Activated naive CD8-positive, alpha-beta T cell treated with anti-CD3 and anti-CD28 coated beads, Interleukin-2, amount 50 U/mL, for 24 hours (primary cell): Measurements from ENCODE around the gene EPHA7.
A peak's percentile ranks its signal among the peaks of the same experiment; 100 is the strongest.

ENCODE experiments used
- ATAC-seq: fragments of 150-1000 bp; cut with Tn5 transposase; one replicate; pipeline ENCODE4 v1.10.0; 2021
- DNase-seq: peaks from one replicate; pipeline ENCODE4 v3.0.0; 2021
- H3K27ac Mint-ChIP-seq: one replicate; pipeline ENCODE4 v1.8.0; 2021; ENCODE audit warnings: mild to moderate bottlenecking, mixed read lengths
- H3K27me3 Mint-ChIP-seq: one replicate; pipeline ENCODE4 v1.8.0; 2021; ENCODE audit warnings: mixed read lengths
- H3K36me3 Mint-ChIP-seq: one replicate; pipeline ENCODE4 v1.8.0; 2021; ENCODE audit warnings: low read depth, mixed read lengths
- H3K4me1 Mint-ChIP-seq: one replicate; pipeline ENCODE4 v1.8.0; 2021; ENCODE audit warnings: mixed read lengths
- H3K4me3 Mint-ChIP-seq: one replicate; pipeline ENCODE4 v1.8.0; 2021; ENCODE audit warnings: mild to moderate bottlenecking, moderate library complexity, mixed read lengths
- H3K9me3 Mint-ChIP-seq: one replicate; pipeline ENCODE4 v1.8.0; 2021; ENCODE audit warnings: mixed read lengths

Gene EPHA7

GRCh38 chr6:93416571-93417420, 2.6 kb downstream of the EPHA7 start:
- no peak overlapping the region for H3K27ac Mint-ChIP-seq
- peaks cover 60% of the 10 kb centered on the region for H3K27me3 Mint-ChIP-seq

GRCh38 chr6:93413190-93413589, 6.2 kb downstream of the EPHA7 start:
- Mint-ChIP-seq H3K9me3 (no peaks in the 10 kb centered on the region), H3K4me1 (peaks cover 14% of the 10 kb centered on the region), H3K4me3 (no peak overlapping the region), H3K27me3 (peaks cover 32% of the 10 kb centered on the region), H3K27ac (no peak overlapping the region), H3K36me3 (no peaks in the 10 kb centered on the region)
- DNase-seq (no peak), ATAC-seq (no peak)

More at GRCh38 chr6:93416571-93417420, 2.6 kb downstream of the EPHA7 start:
- no peaks in the 10 kb centered on the region for H3K9me3 Mint-ChIP-seq
- H3K4me3 Mint-ChIP-seq = no peak overlapping the region
- H3K4me1 Mint-ChIP-seq = peaks cover 23% of the 10 kb centered on the region
- ATAC-seq (peak; percentile 20), DNase-seq (no peak)
- H3K36me3 Mint-ChIP-seq = no peaks in the 10 kb centered on the region

- no peak overlapping the region for H3K27ac Mint-ChIP-seq
- ATAC-seq = no peak
- no peak for DNase-seq
- no peaks in the 10 kb centered on the region for H3K9me3 Mint-ChIP-seq
- no peaks in the 10 kb centered on the region for H3K36me3 Mint-ChIP-seq
- peaks cover 9% of the 10 kb centered on the region for H3K4me1 Mint-ChIP-seq
- peaks cover 25% of the 10 kb centered on the region for H3K27me3 Mint-ChIP-seq
- H3K4me3 Mint-ChIP-seq = no peak overlapping the region
These were observed 6.9 kb downstream of the EPHA7 start for GRCh38 chr6:93412452-93412851.

- DNase-seq (no peak), ATAC-seq (no peak)
- Mint-ChIP-seq H3K27me3 (no peaks in the 10 kb centered on the region), H3K4me1 (no peaks in the 10 kb centered on the region), H3K36me3 (no peaks in the 10 kb centered on the region), H3K4me3 (no peak overlapping the region), H3K9me3 (no peaks in the 10 kb centered on the region), H3K27ac (no peak overlapping the region)
These were observed 12.2 kb downstream of the EPHA7 start for GRCh38 chr6:93407186-93407585.

GRCh38 chr6:93403390-93403789, 16.0 kb downstream of the EPHA7 start:
- Mint-ChIP-seq H3K36me3 (no peaks in the 10 kb centered on the region), H3K27me3 (no peaks in the 10 kb centered on the region), H3K4me1 (no peaks in the 10 kb centered on the region), H3K27ac (no peak overlapping the region), H3K9me3 (no peaks in the 10 kb centered on the region), H3K4me3 (no peak overlapping the region)
- ATAC-seq = no peak
- DNase-seq = no peak

- no peaks in the 10 kb centered on the region for H3K4me1 Mint-ChIP-seq
- ATAC-seq = no peak
- no peak overlapping the region for H3K4me3 Mint-ChIP-seq
- H3K9me3 Mint-ChIP-seq = no peaks in the 10 kb centered on the region
- no peak overlapping the region for H3K27ac Mint-ChIP-seq
- no peaks in the 10 kb centered on the region for H3K36me3 Mint-ChIP-seq
- no peak for DNase-seq
- H3K27me3 Mint-ChIP-seq = no peaks in the 10 kb centered on the region
These were observed 20.6 kb downstream of the EPHA7 start for GRCh38 chr6:93398723-93399122.

- H3K27me3 Mint-ChIP-seq = no peaks in the 10 kb centered on the region
- H3K4me1 Mint-ChIP-seq = no peaks in the 10 kb centered on the region
- H3K4me3 Mint-ChIP-seq = no peak overlapping the region
- DNase-seq (no peak), ATAC-seq (no peak)
- no peak overlapping the region for H3K27ac Mint-ChIP-seq
- H3K36me3 Mint-ChIP-seq = no peaks in the 10 kb centered on the region
- H3K9me3 Mint-ChIP-seq = no peaks in the 10 kb centered on the region
These were observed 24.9 kb downstream of the EPHA7 start for GRCh38 chr6:93394471-93394870.

GRCh38 chr6:93393554-93394074, 25.7 kb downstream of the EPHA7 start:
- Mint-ChIP-seq H3K4me1 (no peaks in the 10 kb centered on the region), H3K4me3 (no peak overlapping the region), H3K27ac (no peak overlapping the region), H3K27me3 (no peaks in the 10 kb centered on the region), H3K9me3 (no peaks in the 10 kb centered on the region), H3K36me3 (no peaks in the 10 kb centered on the region)
- ATAC-seq = no peak
- DNase-seq = no peak

GRCh38 chr6:93392797-93393196, 26.6 kb downstream of the EPHA7 start:
- Mint-ChIP-seq H3K9me3 (peaks cover under 1% of the 10 kb centered on the region), H3K27ac (no peak overlapping the region), H3K4me1 (no peaks in the 10 kb centered on the region), H3K4me3 (no peak overlapping the region), H3K27me3 (no peaks in the 10 kb centered on the region), H3K36me3 (no peaks in the 10 kb centered on the region)
- no peak for ATAC-seq
- no peak for DNase-seq

- H3K9me3 Mint-ChIP-seq = peaks cover 9% of the 10 kb centered on the region
- ATAC-seq (no peak), DNase-seq (no peak)
- no peaks in the 10 kb centered on the region for H3K36me3 Mint-ChIP-seq
- no peaks in the 10 kb centered on the region for H3K4me1 Mint-ChIP-seq
- no peaks in the 10 kb centered on the region for H3K27me3 Mint-ChIP-seq
- no peak overlapping the region for H3K4me3 Mint-ChIP-seq
- H3K27ac Mint-ChIP-seq = no peak overlapping the region
These were observed 27.4 kb downstream of the EPHA7 start for GRCh38 chr6:93391965-93392364.

- Mint-ChIP-seq H3K4me1 (no peaks in the 10 kb centered on the region), H3K9me3 (peaks cover 13% of the 10 kb centered on the region), H3K36me3 (no peaks in the 10 kb centered on the region), H3K4me3 (no peak overlapping the region), H3K27me3 (no peaks in the 10 kb centered on the region), H3K27ac (no peak overlapping the region)
- no peak for DNase-seq
- ATAC-seq = no peak
These were observed 30.2 kb downstream of the EPHA7 start for GRCh38 chr6:93389192-93389591.

- H3K9me3 Mint-ChIP-seq = peaks cover 15% of the 10 kb centered on the region
- no peak overlapping the region for H3K27ac Mint-ChIP-seq
- H3K36me3 Mint-ChIP-seq = no peaks in the 10 kb centered on the region
- DNase-seq (no peak), ATAC-seq (no peak)
- no peak overlapping the region for H3K4me3 Mint-ChIP-seq
- no peaks in the 10 kb centered on the region for H3K27me3 Mint-ChIP-seq
- no peaks in the 10 kb centered on the region for H3K4me1 Mint-ChIP-seq
These were observed 31.3 kb downstream of the EPHA7 start for GRCh38 chr6:93388070-93388469.

- H3K36me3 Mint-ChIP-seq = no peaks in the 10 kb centered on the region
- no peak overlapping the region for H3K27ac Mint-ChIP-seq
- no peak for DNase-seq
- H3K9me3 Mint-ChIP-seq = no peaks in the 10 kb centered on the region
- no peaks in the 10 kb centered on the region for H3K27me3 Mint-ChIP-seq
- no peaks in the 10 kb centered on the region for H3K4me1 Mint-ChIP-seq
- H3K4me3 Mint-ChIP-seq = no peak overlapping the region
- no peak for ATAC-seq
These were observed 43.3 kb downstream of the EPHA7 start for GRCh38 chr6:93376026-93376540.

- no peaks in the 10 kb centered on the region for H3K36me3 Mint-ChIP-seq
- ATAC-seq = no peak
- H3K9me3 Mint-ChIP-seq = no peaks in the 10 kb centered on the region
- DNase-seq = no peak
- no peaks in the 10 kb centered on the region for H3K4me1 Mint-ChIP-seq
- H3K27me3 Mint-ChIP-seq = no peaks in the 10 kb centered on the region
- H3K4me3 Mint-ChIP-seq = no peak overlapping the region
- no peak overlapping the region for H3K27ac Mint-ChIP-seq
These were observed 45.9 kb downstream of the EPHA7 start for GRCh38 chr6:93373445-93373844.

GRCh38 chr6:93371756-93372155, 47.6 kb downstream of the EPHA7 start:
- Mint-ChIP-seq H3K4me1 (no peaks in the 10 kb centered on the region), H3K27me3 (no peaks in the 10 kb centered on the region)

More at GRCh38 chr6:93371756-93372155, 47.6 kb downstream of the EPHA7 start:
- no peaks in the 10 kb centered on the region for H3K36me3 Mint-ChIP-seq
- DNase-seq (no peak), ATAC-seq (no peak)
- H3K4me3 Mint-ChIP-seq = no peak overlapping the region
- no peak overlapping the region for H3K27ac Mint-ChIP-seq
- H3K9me3 Mint-ChIP-seq = no peaks in the 10 kb centered on the region
